LNCAP (cell line): ENCODE results near the gene APOA5.

Experiments used
- CTCF ChIP-seq: fragments of 450-650 bp; IDR thresholded peaks from 2 replicates; pipeline ENCODE4 v1.5.1; 2017; ENCODE audit warnings: mild to moderate bottlenecking

The APOA5 gene

GRCh38 chr11:116773203-116774097 lies 18.2 kb downstream of the APOA5 start:
- TF ChIP-seq CTCF, result no peak

GRCh38 chr11:116772443-116773202 lies 19.1 kb downstream of the APOA5 start, which contains the start of gene BUD13:
TSS of gene BUD13 (minus strand) at chr11:116772987. CDS start at chr11:116772964, 23 bp downstream.
- no peak for TF ChIP-seq CTCF

- TF ChIP-seq CTCF, result no peak
Observed at GRCh38 chr11:116771935-116772334, 19.7 kb downstream of the APOA5 start.

- TF ChIP-seq CTCF, result no peak
Observed at GRCh38 chr11:116762132-116762531, 29.5 kb downstream of the APOA5 start.

- no peak for TF ChIP-seq CTCF
Observed at GRCh38 chr11:116750070-116750718, 41.5 kb downstream of the APOA5 start.

GRCh38 chr11:116742104-116742503 lies 49.6 kb downstream of the APOA5 start:
- no peak for TF ChIP-seq CTCF

GRCh38 chr11:116740741-116741140 lies 50.9 kb downstream of the APOA5 start:
- TF ChIP-seq CTCF, result no peak
